B cell (primary cell): ENCODE results near the gene MRPL53. TPM values are rescaled to one million over a fixed set of nuclear protein-coding genes. Genes with fewer than 3 reads are reported as not detected.

ENCODE experiments used
- ATAC-seq: fragments of 200-7000 bp; cut with Tn5 transposase; one replicate; pipeline ENCODE4 v1.10.0; 2021; ENCODE audit warnings: low read depth, mild to moderate bottlenecking, moderate number of reproducible peaks, moderate library complexity
- CTCF ChIA-PET: fragments of 350-600 bp; sonication (Branson Sonifier 250); formaldehyde crosslinking; loops from one replicate; lab custom pipeline; 2021; ENCODE audit warnings: antibody characterized with exemption, inconsistent platforms; lab: Charles Lee
- POLR2A ChIA-PET: fragments of 350-600 bp; sonication (Branson Sonifier 250); formaldehyde crosslinking; loops from one replicate; lab custom pipeline; 2021; ENCODE audit warnings: antibody characterized with exemption; lab: Charles Lee
- DNase-seq: peaks from one replicate; pipeline ENCODE4 v3.0.0; 2013
- H2AFZ ChIP-seq: 2 replicates; pipeline ENCODE4 v1.6.1; 2012; ENCODE audit warnings: mild to moderate bottlenecking, low read depth, low read length; ENCODE audit not compliant: insufficient read depth, poor library complexity, severe bottlenecking
- H3K27ac ChIP-seq, 2 donors: 1 replicate in 1 of 2; 2 replicates in 1 of 2; pipeline ENCODE4 v1.5.1; 2012 to 2013; ENCODE audit warnings: low read length in 2 of 2, mild to moderate bottlenecking in 2 of 2, moderate library complexity in 1 of 2
- H3K27me3 ChIP-seq, 4 experiments: fragments of 200-600 bp in 1 of 4; sonication (generic) in 1 of 4; replicated peaks in 1 of 4; 1 replicate in 2 of 4; 2 replicates in 2 of 4; pipeline versions ENCODE4 v1.6.1 to v1.7.0; 2013 to 2016; ENCODE audit warnings: low read length in 3 of 4, mild to moderate bottlenecking in 2 of 4, mixed read lengths in 1 of 4, moderate library complexity in 1 of 4; ENCODE audit not compliant: insufficient read depth in 4 of 4, control insufficient read depth in 3 of 4; ENCODE audit errors: control extremely low read depth in 1 of 4
- H3K36me3 ChIP-seq, 2 experiments: replicated peaks in 1 of 2; 1 replicate in 1 of 2; 2 replicates in 1 of 2; pipeline versions ENCODE4 v1.6.1 to v1.7.1; 2013; ENCODE audit warnings: low read length in 1 of 2; ENCODE audit not compliant: insufficient read depth in 2 of 2, control insufficient read depth in 1 of 2; ENCODE audit errors: control extremely low read depth in 1 of 2, extremely low read depth in 1 of 2
- H3K4me1 ChIP-seq, 2 donors: fragments of 200-600 bp in 1 of 2; sonication (generic) in 1 of 2; 1 replicate in 1 of 2; 2 replicates in 1 of 2; pipeline versions ENCODE4 v1.5.1 to v1.6.1; 2013 to 2017; ENCODE audit warnings: low read length in 2 of 2; ENCODE audit not compliant: control insufficient read depth in 2 of 2, insufficient read depth in 2 of 2
- H3K4me2 ChIP-seq: replicated peaks from 2 replicates; pipeline ENCODE3; 2012; ENCODE audit warnings: mild to moderate bottlenecking, low read depth, low read length; ENCODE audit not compliant: poor library complexity, severe bottlenecking
- H3K4me3 ChIP-seq, 5 experiments: fragments of 200-600 bp in 1 of 5; sonication (generic) in 1 of 5; 1 replicate in 3 of 5; 2 replicates in 2 of 5; pipeline versions ENCODE4 v1.5.1 to v1.7.0; 2011 to 2016; ENCODE audit warnings: low read length in 4 of 5, mild to moderate bottlenecking in 4 of 5, low read depth in 2 of 5, control low read depth in 1 of 5, moderate library complexity in 1 of 5; ENCODE audit not compliant: insufficient read depth in 1 of 5; ENCODE audit errors: control extremely low read depth in 1 of 5, extremely low read depth in 1 of 5
- H3K79me2 ChIP-seq: fragments of 200-600 bp; sonication (generic); one replicate; pipeline ENCODE4 v1.6.0; 2016; ENCODE audit warnings: low read length; ENCODE audit not compliant: control insufficient read depth, insufficient read depth
- H3K9ac ChIP-seq: fragments of 200-600 bp; sonication (generic); 2 replicates; pipeline ENCODE4 v1.6.1; 2017; ENCODE audit warnings: mild to moderate bottlenecking, low read length, moderate library complexity
- H3K9me3 ChIP-seq, 3 donors: one replicate each; pipeline versions ENCODE4 v1.6.1 to v1.7.1; 2013; ENCODE audit warnings: low read length in 2 of 3; ENCODE audit not compliant: control insufficient read depth in 2 of 3, insufficient read depth in 1 of 3; ENCODE audit errors: control extremely low read depth in 1 of 3
- H4K20me1 ChIP-seq: 2 replicates; pipeline ENCODE4 v1.6.0; 2012; ENCODE audit warnings: mild to moderate bottlenecking, low read length; ENCODE audit not compliant: insufficient read depth, control insufficient read depth, poor library complexity, severe bottlenecking
- H3K27ac Mint-ChIP-seq: one replicate; pipeline ENCODE4 v1.8.0; 2021; ENCODE audit warnings: mixed read lengths
- H3K27me3 Mint-ChIP-seq: one replicate; pipeline ENCODE4 v1.8.0; 2021; ENCODE audit warnings: mixed read lengths
- H3K4me1 Mint-ChIP-seq: one replicate; pipeline ENCODE4 v1.8.0; 2021; ENCODE audit warnings: mixed read lengths
- H3K4me3 Mint-ChIP-seq: one replicate; pipeline ENCODE4 v1.8.0; 2021; ENCODE audit warnings: mixed read lengths
- H3K9me3 Mint-ChIP-seq: one replicate; pipeline ENCODE4 v1.8.0; 2022; ENCODE audit warnings: mixed read lengths; ENCODE audit not compliant: insufficient read depth
- EZH2 ChIP-seq: IDR thresholded peaks from 2 replicates; pipeline ENCODE4 v1.6.1; 2012; ENCODE audit warnings: borderline replicate concordance, low read depth, mild to moderate bottlenecking, moderate library complexity, low read length; ENCODE audit not compliant: insufficient read depth, poor library complexity, severe bottlenecking
- WGBS: methylation state at CpG from one replicate; pipeline ENCODE4 v1.1.5; 2013; ENCODE audit warnings: missing lambda C conversion rate; ENCODE audit not compliant: insufficient coverage; 5-methylcytosine and 5-hydroxymethylcytosine counted together
- intact Hi-C: fragments of 100-400 bp; cut with micrococcal nuclease; formaldehyde crosslinking; loops from one replicate; pipeline ENCODE4 v1.10.0; 2022
- polyA plus RNA-seq: library from polyadenylated mRNA; depleted of rRNA; stranded (reverse); fragments of >200 nt; gene quantifications from 2 replicates; pipeline ENCODE4 v1.2.3, GENCODE V29; 2012
- total RNA-seq, 2 donors: library from RNA; stranded (reverse); fragments of 120-200 nt in 1 of 2; gene quantifications; 1 replicate in 1 of 2; 2 replicates in 1 of 2; pipeline versions ENCODE4 v1.2.3 to v1.2.4, GENCODE V29; 2013 to 2022
- TF ChIP-seq, protein P1 (sequence below): fragments of 200-600 bp; IDR thresholded peaks from one replicate; pipeline ENCODE4 v1.8.0; 2022; ENCODE audit warnings: antibody characterized with exemption, mild to moderate bottlenecking

The MRPL53 gene
- total and polyA plus RNA-seq, 2 donors (not counting 1 experiment from before 2014, with no cell fraction given) = 59.3 to 70.0 TPM

DNA sequence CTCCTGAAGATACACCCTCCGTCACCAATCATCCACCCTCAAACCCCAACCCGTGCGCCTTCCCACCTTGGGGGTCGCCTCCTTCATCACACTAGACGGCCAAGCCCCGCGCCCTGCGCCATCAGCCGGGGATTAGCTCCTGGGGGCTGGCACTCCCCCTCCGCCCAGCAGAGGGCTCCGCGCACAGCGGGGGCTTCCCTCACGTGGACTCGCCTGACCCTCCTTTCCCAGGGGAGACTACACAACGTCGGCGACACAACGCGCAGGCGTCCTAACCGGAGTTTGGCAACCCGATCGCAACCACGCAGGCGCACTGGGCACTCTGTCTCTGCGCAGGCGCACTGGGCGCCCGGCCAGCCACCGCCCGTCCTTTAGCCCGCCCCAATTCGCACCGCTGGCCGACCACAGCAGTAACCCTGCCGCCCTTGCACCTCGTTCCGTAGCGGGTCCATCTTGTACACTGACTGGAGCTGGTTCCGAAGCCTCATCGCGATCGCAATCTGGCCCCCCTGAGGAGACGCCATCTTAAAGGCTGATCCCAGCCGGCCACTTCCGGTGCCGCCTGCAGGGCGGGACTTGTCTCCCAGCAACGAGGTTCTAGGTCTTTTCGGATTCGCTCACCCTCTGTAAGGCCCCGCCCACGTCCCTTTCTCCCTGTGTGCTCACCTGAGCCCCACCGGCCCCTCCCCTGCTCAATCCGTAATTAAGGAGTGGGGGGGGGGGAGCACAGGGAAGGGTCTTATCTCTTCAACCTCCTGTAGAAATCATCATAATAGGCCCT, 34.9 kb upstream of the MRPL53 start, which contains the start of gene PCGF1:
TSS of gene PCGF1 (minus strand) at position 551 of the 781 bp plus-strand sequence. CDS start at position 524, 27 bp downstream.
- peak within 1 kb of the TSS; percentile 96 for H3K4me3 Mint-ChIP-seq
- peak within 1 kb of the TSS; percentile 90 for H2AFZ ChIP-seq
- peak within 1 kb of the TSS; percentile 99 for H3K27ac Mint-ChIP-seq
- peak within 1 kb of the TSS; percentile 78 to 97 (median 83) for H3K4me3 ChIP-seq
- ATAC-seq (peak; percentile 85), DNase-seq (peak; percentile 100)
- no peaks in the 10 kb centered on the region for H3K9me3 Mint-ChIP-seq
- H3K4me1 Mint-ChIP-seq = peaks cover 56% of the 10 kb centered on the region
- H3K9me3 ChIP-seq = peaks cover 0 to 13% (median 0%) of the 10 kb centered on the region in 3 donors
- H3K36me3 ChIP-seq = peaks cover 0 to 10% of the 10 kb centered on the region in 2 experiments
- peaks cover 31 to 38% of the 10 kb centered on the region in 2 donors for H3K4me1 ChIP-seq
- ChIA-PET CTCF (interaction anchor here (0.6 to 8.1 kb wide), 15 partner anchors 9 to 86 kb away, joined by 3 to 111 read pairs (median 4); partner anchors contain the start of genes AUP1, CCDC142, DQX1 and HTRA2), POLR2A (interaction anchor here (0.5 to 2.8 kb wide), 11 partner anchors 9 to 196 kb away, joined by 3 to 13 read pairs (median 5); partner anchors contain the start of genes AUP1, HTRA2 and WBP1)
- H3K27ac ChIP-seq = peak within 1 kb of the TSS; percentile 91 to 96
- TF ChIP-seq EZH2 = no peak
- TF ChIP-seq, protein P1, sequence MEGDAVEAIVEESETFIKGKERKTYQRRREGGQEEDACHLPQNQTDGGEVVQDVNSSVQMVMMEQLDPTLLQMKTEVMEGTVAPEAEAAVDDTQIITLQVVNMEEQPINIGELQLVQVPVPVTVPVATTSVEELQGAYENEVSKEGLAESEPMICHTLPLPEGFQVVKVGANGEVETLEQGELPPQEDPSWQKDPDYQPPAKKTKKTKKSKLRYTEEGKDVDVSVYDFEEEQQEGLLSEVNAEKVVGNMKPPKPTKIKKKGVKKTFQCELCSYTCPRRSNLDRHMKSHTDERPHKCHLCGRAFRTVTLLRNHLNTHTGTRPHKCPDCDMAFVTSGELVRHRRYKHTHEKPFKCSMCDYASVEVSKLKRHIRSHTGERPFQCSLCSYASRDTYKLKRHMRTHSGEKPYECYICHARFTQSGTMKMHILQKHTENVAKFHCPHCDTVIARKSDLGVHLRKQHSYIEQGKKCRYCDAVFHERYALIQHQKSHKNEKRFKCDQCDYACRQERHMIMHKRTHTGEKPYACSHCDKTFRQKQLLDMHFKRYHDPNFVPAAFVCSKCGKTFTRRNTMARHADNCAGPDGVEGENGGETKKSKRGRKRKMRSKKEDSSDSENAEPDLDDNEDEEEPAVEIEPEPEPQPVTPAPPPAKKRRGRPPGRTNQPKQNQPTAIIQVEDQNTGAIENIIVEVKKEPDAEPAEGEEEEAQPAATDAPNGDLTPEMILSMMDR = peak; percentile 64
- intact Hi-C loops = loop anchor here (1.0 to 5.0 kb wide), 7 partner anchors 9 to 145 kb away; partner anchors contain the start of genes AUP1, DOK1, HTRA2 and SEMA4F
- peaks cover 41% of the 10 kb centered on the region for H3K27me3 Mint-ChIP-seq
- peaks cover 0 to 56% (median 14%) of the 10 kb centered on the region in 4 experiments for H3K27me3 ChIP-seq
- WGBS = 1% methylated on average over 49 of the region's 56 CpGs
- H3K79me2 ChIP-seq = peaks cover 8% of the 10 kb centered on the region
- H3K4me2 ChIP-seq = peak within 1 kb of the TSS; percentile 88
- peak within 1 kb of the TSS; percentile 84 for H3K9ac ChIP-seq
- H4K20me1 ChIP-seq = no peaks in the 10 kb centered on the region
